Loucy (cell line): ENCODE results near the gene ERC1.

ENCODE experiments used
- H2AFZ ChIP-seq: fragments of 200-600 bp; sonication (generic); 2 replicates; pipeline ENCODE4 v1.6.0; 2016; ENCODE audit warnings: antibody characterized with exemption, mild to moderate bottlenecking, low read length, moderate library complexity
- H3F3A ChIP-seq: fragments of 200-600 bp; 2 replicates; pipeline ENCODE4 v1.6.0; 2016; ENCODE audit warnings: antibody characterized with exemption, low read depth, mild to moderate bottlenecking
- H3K27me3 ChIP-seq: fragments of 200-600 bp; sonication (generic); 2 replicates; pipeline ENCODE4 v1.6.1; 2014; ENCODE audit warnings: low read length, mild to moderate bottlenecking; ENCODE audit not compliant: insufficient read depth, poor library complexity, severe bottlenecking
- H3K36me3 ChIP-seq: fragments of 200-600 bp; sonication (generic); 2 replicates; pipeline ENCODE4 v1.6.1; 2016; ENCODE audit warnings: low read length; ENCODE audit not compliant: insufficient read depth
- H3K4me1 ChIP-seq: fragments of 200-600 bp; sonication (generic); 2 replicates; pipeline ENCODE4 v1.5.1; 2014; ENCODE audit warnings: low read length, mild to moderate bottlenecking; ENCODE audit not compliant: insufficient read depth, poor library complexity, severe bottlenecking
- H3K4me2 ChIP-seq: fragments of 200-600 bp; sonication (generic); 2 replicates; pipeline ENCODE4 v1.6.0; 2014; ENCODE audit warnings: antibody characterized with exemption, low read length, low read depth, mild to moderate bottlenecking; ENCODE audit not compliant: poor library complexity, severe bottlenecking
- H3K4me3 ChIP-seq: fragments of 200-600 bp; sonication (generic); 2 replicates; pipeline ENCODE4 v1.5.1; 2014; ENCODE audit warnings: low read length, mild to moderate bottlenecking, mixed read lengths; ENCODE audit not compliant: poor library complexity, severe bottlenecking
- H3K79me2 ChIP-seq: fragments of 200-600 bp; sonication (generic); 2 replicates; pipeline ENCODE4 v1.6.1; 2014; ENCODE audit warnings: low read length; ENCODE audit not compliant: insufficient read depth
- H3K9ac ChIP-seq: fragments of 200-600 bp; sonication (generic); 2 replicates; pipeline ENCODE4 v1.6.0; 2014; ENCODE audit warnings: mild to moderate bottlenecking, low read depth, low read length, moderate library complexity; ENCODE audit not compliant: poor library complexity, severe bottlenecking
- H3K9me2 ChIP-seq: fragments of 200-600 bp; sonication (generic); replicated peaks from 2 replicates; pipeline ENCODE4 v1.6.1; 2016; ENCODE audit warnings: low read depth, low read length, mixed read lengths
- H3K9me3 ChIP-seq: fragments of 200-600 bp; sonication (generic); 2 replicates; pipeline ENCODE4 v1.6.1; 2014; ENCODE audit warnings: mild to moderate bottlenecking, antibody characterized with exemption, low read length, low read depth; ENCODE audit not compliant: insufficient read depth
- H4K20me1 ChIP-seq: fragments of 200-600 bp; sonication (generic); 2 replicates; pipeline ENCODE4 v1.6.0; 2014; ENCODE audit warnings: antibody characterized with exemption, low read length, mild to moderate bottlenecking; ENCODE audit not compliant: insufficient read depth, poor library complexity, severe bottlenecking
- CTCF ChIP-seq: fragments of 200-600 bp; sonication (generic); conservative IDR thresholded peaks from 2 replicates; pipeline ENCODE4 v1.5.1; 2014; ENCODE audit warnings: mild to moderate bottlenecking, antibody characterized with exemption, low read length
- EZH2phosphoT487 ChIP-seq: fragments of 200-600 bp; IDR thresholded peaks from 2 replicates; pipeline ENCODE4 v1.6.1; 2018; ENCODE audit warnings: antibody characterized with exemption, mild to moderate bottlenecking, moderate library complexity, borderline replicate concordance

Gene ERC1

GRCh38 chr12:1320021-1320420 is 329.0 kb downstream of the ERC1 start:
- Histone ChIP-seq H3K27me3 (no peaks in the 10 kb centered on the region), H4K20me1 (no peaks in the 10 kb centered on the region), H3K9me3 (no peaks in the 10 kb centered on the region; the same call in 1 of the 2 replicates), H3K9me2 (no peaks in the 10 kb centered on the region), H3K4me2 (no peak overlapping the region), H3K4me3 (no peak overlapping the region), H3F3A (0 out of 2 replicates have a peak, but pooled peaks cover 2% of the 10 kb centered on the region), H3K4me1 (peaks cover 11% of the 10 kb centered on the region), H3K9ac (no peak overlapping the region), H3K36me3 (0 out of 2 replicates have a peak, but pooled peaks cover 3% of the 10 kb centered on the region), H3K79me2 (no peaks in the 10 kb centered on the region), H2AFZ (no peak overlapping the region)
- TF ChIP-seq CTCF (no peak), EZH2phosphoT487 (no peak)

GRCh38 chr12:1322821-1323220 is 331.8 kb downstream of the ERC1 start:
- H3K79me2 ChIP-seq = no peaks in the 10 kb centered on the region
- peaks cover 11% of the 10 kb centered on the region for H3K4me1 ChIP-seq
- H3K9ac ChIP-seq = no peak overlapping the region
- TF ChIP-seq CTCF (no peak), EZH2phosphoT487 (no peak)
- no peaks in the 10 kb centered on the region for H3K27me3 ChIP-seq
- H3K4me2 ChIP-seq = no peak overlapping the region
- no peaks in the 10 kb centered on the region for H4K20me1 ChIP-seq
- no peaks in the 10 kb centered on the region for H3K36me3 ChIP-seq
- 0 out of 2 replicates have a peak, but pooled peaks cover 2% of the 10 kb centered on the region for H3F3A ChIP-seq
- H3K9me3 ChIP-seq = no peaks in the 10 kb centered on the region
- H3K4me3 ChIP-seq = no peak overlapping the region
- H2AFZ ChIP-seq = no peak overlapping the region
- H3K9me2 ChIP-seq = no peaks in the 10 kb centered on the region

GRCh38 chr12:1324099-1324498 is 333.1 kb downstream of the ERC1 start:
- 0 out of 2 replicates have a peak, but pooled peaks cover 2% of the 10 kb centered on the region for H3F3A ChIP-seq
- H3K9ac ChIP-seq = no peak overlapping the region
- TF ChIP-seq CTCF = no peak
- TF ChIP-seq EZH2phosphoT487 = no peak
- peaks cover 6% of the 10 kb centered on the region for H3K4me1 ChIP-seq
- no peaks in the 10 kb centered on the region for H3K36me3 ChIP-seq
- no peak overlapping the region for H2AFZ ChIP-seq
- no peaks in the 10 kb centered on the region for H3K9me2 ChIP-seq
- H4K20me1 ChIP-seq = no peaks in the 10 kb centered on the region
- H3K4me3 ChIP-seq = no peak overlapping the region
- no peaks in the 10 kb centered on the region for H3K79me2 ChIP-seq
- no peaks in the 10 kb centered on the region for H3K9me3 ChIP-seq
- H3K4me2 ChIP-seq = no peak overlapping the region
- H3K27me3 ChIP-seq = no peaks in the 10 kb centered on the region
